Ovary (tissue), 9 donors: ENCODE measurements around the gene MMP7. TPM values are rescaled to one million over a fixed set of nuclear protein-coding genes. Genes with fewer than 3 reads are reported as not detected.

ENCODE experiments used
- DNase-seq, 5 donors: peaks; one replicate each; pipeline ENCODE4 v3.0.0-alpha.2; 2019 to 2020
- H3K27ac ChIP-seq, 2 donors: fragments of 200-600 bp; one replicate each; pipeline versions ENCODE4 v1.5.1 to v1.8.0; 2019 to 2022
- H3K27me3 ChIP-seq: fragments of 200-600 bp; one replicate; pipeline ENCODE4 v1.8.0; 2022
- H3K36me3 ChIP-seq: fragments of 200-600 bp; sonication (generic); one replicate; pipeline ENCODE4 v1.5.1; 2019
- H3K4me1 ChIP-seq: one replicate; pipeline ENCODE4 v1.8.1; 2013; ENCODE audit warnings: mild to moderate bottlenecking, moderate library complexity; ENCODE audit not compliant: insufficient read depth
- H3K4me3 ChIP-seq: fragments of 200-600 bp; sonication (generic); one replicate; pipeline ENCODE4 v1.5.1; 2017
- H3K9me3 ChIP-seq, 2 donors: fragments of 200-600 bp in 1 of 2; sonication (generic) in 1 of 2; one replicate each; pipeline versions ENCODE4 v1.5.1 to v1.8.1; 2013 to 2019; ENCODE audit warnings: mild to moderate bottlenecking in 1 of 2, moderate library complexity in 1 of 2
- CTCF ChIP-seq, 3 donors: fragments of 450-650 bp in 2 of 3; fragments of 200-600 bp in 1 of 3; IDR thresholded peaks; one replicate each; pipeline versions ENCODE4 v1.5.1 to v1.8.0; 2016 to 2022; ENCODE audit warnings: antibody characterized with exemption in 3 of 3, mild to moderate bottlenecking in 1 of 3
- EP300 ChIP-seq: sonication (generic); formaldehyde crosslinking; IDR thresholded peaks from one replicate; pipeline ENCODE4 v1.6.1; 2017; ENCODE audit warnings: antibody characterized with exemption
- POLR2A ChIP-seq: fragments of 450-650 bp; IDR thresholded peaks from one replicate; pipeline ENCODE4 v1.6.1; 2017; ENCODE audit warnings: antibody characterized with exemption, mild to moderate bottlenecking, moderate library complexity
- WGBS, 3 donors: extraction: QIAGEN DNeasy Blood & Tissue Kit in 1 of 3; methylation state at CpG; one replicate each; pipeline versions ENCODE4 v1.1.5 to v1.1.7; 2013 to 2017; 5-methylcytosine and 5-hydroxymethylcytosine counted together
- intact Hi-C, 4 donors: fragments of 100-400 bp; cut with DNase I; formaldehyde crosslinking; loops; one replicate each; pipeline versions ENCODE4 v1.11.0 to v1.15.1; 2022 to 2023
- polyA plus RNA-seq, 2 donors: library from polyadenylated mRNA; stranded (reverse); fragments of 200-250 nt in 1 of 2; fragments of 350-450 nt in 1 of 2; fragmentation: Illumina TruSeq in 1 of 2; extraction: RNeasy Lipid Tissue Mini Kit (QIAGEN cat#74804) in 1 of 2; gene quantifications; one replicate each; pipeline ENCODE4 v1.2.3, GENCODE V29; 2013 to 2014
- total RNA-seq, 7 donors: library from RNA; depleted of rRNA in 2 of 7; stranded (reverse); fragments of >200 nt in 2 of 7; fragmentation: NEBNext Ultra II Directional in 3 of 7; extraction: Animal tissue kit (Norgen Biotek cat#: 25700) in 3 of 7; gene quantifications; one replicate each; pipeline versions ENCODE4 v1.1.0 to v1.2.4, GENCODE V29; 2016 to 2023
- donor health status: DM: no; HTN: no; CAD: no; lungs with moderate emphysema.
- donor health status: DM: no; HTN: no; CAD: no.
- donor health status: Bipolar disorder and iron deficiency.
- donor health status: DM: yes; HTN: yes; CAD: no.
- donor health status: DM: no; HTN: no; CAD: no.
- donor health status: DM: yes; HTN: yes; CAD: no.

MMP7 gene
- total and polyA plus RNA-seq, 9 donors: 0.33 to 66.3 (median 3.8) TPM; not detected in 1

GRCh38 chr11:102575012-102575411 is 44.5 kb upstream of the MMP7 start:
- no peak for DNase-seq
- Histone ChIP-seq H3K9me3 (no peaks in the 10 kb centered on the region), H3K36me3 (no peaks in the 10 kb centered on the region), H3K27me3 (no peaks in the 10 kb centered on the region), H3K27ac (no peak overlapping the region), H3K4me1 (no peaks in the 10 kb centered on the region), H3K4me3 (no peak overlapping the region)
- intact Hi-C loops: no loop called here
- TF ChIP-seq EP300 (no peak), CTCF (IDR thresholded peaks at IDR 0.05) (no peak), POLR2A (no peak)
- WGBS, 3 donors: 86 to 93% (median 89%) methylated on average over 2 of the region's 2 CpGs

- no peak overlapping the region for H3K4me3 ChIP-seq
- intact Hi-C loops: no loop called here
- DNase-seq: no peak
- H3K27me3 ChIP-seq: no peaks in the 10 kb centered on the region
- no peaks in the 10 kb centered on the region for H3K36me3 ChIP-seq
- H3K9me3 ChIP-seq: no peaks in the 10 kb centered on the region
- no peak overlapping the region for H3K27ac ChIP-seq
- TF ChIP-seq EP300 (no peak), POLR2A (no peak), CTCF (IDR thresholded peaks at IDR 0.05) (no peak)
- 35 to 53% (median 48%) methylated on average over 2 of the region's 2 CpGs for WGBS, 3 donors
- H3K4me1 ChIP-seq: no peaks in the 10 kb centered on the region
Observed at GRCh38 chr11:102573851-102574250, 43.3 kb upstream of the MMP7 start.

- no peaks in the 10 kb centered on the region for H3K4me1 ChIP-seq
- TF ChIP-seq POLR2A: no peak
- TF ChIP-seq CTCF (IDR thresholded peaks at IDR 0.05): no peak
- TF ChIP-seq EP300: no peak
- no peak overlapping the region for H3K27ac ChIP-seq
- 83 to 89% (median 86%) methylated on average over 2 of the region's 2 CpGs for WGBS, 3 donors
- no peak overlapping the region for H3K4me3 ChIP-seq
- no peaks in the 10 kb centered on the region for H3K27me3 ChIP-seq
- no peaks in the 10 kb centered on the region for H3K36me3 ChIP-seq
- no peak for DNase-seq
- intact Hi-C loops: no loop called here
- H3K9me3 ChIP-seq: no peaks in the 10 kb centered on the region
Observed at GRCh38 chr11:102572554-102573220, 42.1 kb upstream of the MMP7 start.

- intact Hi-C loops: no loop called here
- no peak for DNase-seq
- no peak overlapping the region for H3K4me3 ChIP-seq
- WGBS, 3 donors: 58 to 78% (median 76%) methylated on average over 3 of the region's 3 CpGs
- no peaks in the 10 kb centered on the region for H3K27me3 ChIP-seq
- no peaks in the 10 kb centered on the region for H3K9me3 ChIP-seq
- H3K27ac ChIP-seq: no peak overlapping the region
- no peaks in the 10 kb centered on the region for H3K4me1 ChIP-seq
- TF ChIP-seq CTCF (IDR thresholded peaks at IDR 0.05): no peak
- no peak for TF ChIP-seq EP300
- no peak for TF ChIP-seq POLR2A
- H3K36me3 ChIP-seq: no peaks in the 10 kb centered on the region
Observed at GRCh38 chr11:102568851-102569250, 38.3 kb upstream of the MMP7 start.
